Measurements from ENCODE around the gene MYNN.

The MYNN gene

GRCh38 chr3:169780742-169781141, 7.5 kb downstream of the MYNN start:
- DNase-seq = no peak

GRCh38 chr3:169781209-169781855, 8.1 kb downstream of the MYNN start:
- DNase-seq = no peak

GRCh38 chr3:169787120-169787519, 13.9 kb downstream of the MYNN start:
- DNase-seq = no peak

GRCh38 chr3:169787791-169788190, 14.6 kb downstream of the MYNN start:
- no peak for DNase-seq

GRCh38 chr3:169790219-169790618, 17.0 kb downstream of the MYNN start:
- DNase-seq = no peak

GRCh38 chr3:169790687-169791429, 17.7 kb downstream of the MYNN start:
- DNase-seq = no peak

- no peak for DNase-seq
Observed at GRCh38 chr3:169792359-169792758, 19.2 kb downstream of the MYNN start.

GRCh38 chr3:169804681-169805080, 31.5 kb downstream of the MYNN start:
- DNase-seq = no peak

- DNase-seq = no peak
Observed at GRCh38 chr3:169809230-169809795, 36.1 kb downstream of the MYNN start.

GRCh38 chr3:169811631-169812331, 38.6 kb downstream of the MYNN start:
- DNase-seq = peak; percentile 36

- peak; percentile 33 for DNase-seq
Observed at GRCh38 chr3:169812332-169813235, 39.4 kb downstream of the MYNN start, which contains the start of the genes LRRC34 and LRRIQ4. LRRC34 (minus strand) TSS chr3:169812904; CDS start chr3:169812548, 356 bp downstream. LRRIQ4 (plus strand) TSS chr3:169812870; CDS start chr3:169821922, 9,052 bp downstream.

- DNase-seq = no peak
Observed at GRCh38 chr3:169813278-169813677, 40.1 kb downstream of the MYNN start.

- DNase-seq = no peak
Observed at GRCh38 chr3:169813757-169814517, 40.7 kb downstream of the MYNN start.

GRCh38 chr3:169815590-169816150, 42.5 kb downstream of the MYNN start:
- no peak for DNase-seq

- DNase-seq = peak; percentile 73
Observed at GRCh38 chr3:169818316-169818715, 45.1 kb downstream of the MYNN start.

- no peak for DNase-seq
Observed at GRCh38 chr3:169822091-169822490, 48.9 kb downstream of the MYNN start.

GRCh38 chr3:169822540-169822939, 49.3 kb downstream of the MYNN start:
- no peak for DNase-seq

- DNase-seq = no peak
Observed at GRCh38 chr3:169822983-169823382, 49.8 kb downstream of the MYNN start.

- no peak for DNase-seq
Observed at GRCh38 chr3:169825316-169825715, 52.1 kb downstream of the MYNN start.

GRCh38 chr3:169827712-169828111, 54.5 kb downstream of the MYNN start:
- no peak for DNase-seq

GRCh38 chr3:169835533-169835932, 62.3 kb downstream of the MYNN start:
- DNase-seq = no peak
